Dermis microvascular lymphatic vessel endothelial cell (primary cell): Measurements from ENCODE around the gene ABCC1. TPM values are rescaled to one million over a fixed set of nuclear protein-coding genes. Genes with fewer than 3 reads are reported as not detected.

ENCODE experiments used
- DNase-seq, 2 donors: peaks; one replicate each; pipeline versions ENCODE4 v3.0.0 to v3.0.0-alpha.2; 2010; ENCODE audit warnings: low read depth in 2 of 2
- total RNA-seq: library from RNA; depleted of rRNA; stranded (reverse); fragments of >200 nt; gene quantifications from 2 replicates; pipeline ENCODE4 v1.2.1, GENCODE V29; 2014

ABCC1 gene
- total RNA-seq, 1 donor from 2014 or later, result 16.6 TPM

DNA sequence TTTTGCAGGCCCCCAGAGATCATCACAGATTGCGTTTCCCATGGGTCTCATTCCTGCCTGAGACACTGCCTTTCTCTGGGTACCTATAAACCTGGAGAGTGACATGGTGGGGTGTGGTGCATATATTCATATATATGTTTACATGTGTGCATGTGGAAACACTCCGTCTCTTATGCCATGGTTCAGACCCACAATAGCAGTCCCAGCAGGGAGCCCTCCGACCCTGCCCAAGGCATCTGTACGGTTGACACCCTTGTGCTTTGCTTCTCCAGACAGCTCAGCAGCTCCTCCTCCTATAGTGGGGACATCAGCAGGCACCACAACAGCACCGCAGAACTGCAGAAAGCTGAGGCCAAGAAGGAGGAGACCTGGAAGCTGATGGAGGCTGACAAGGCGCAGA lies 157.1 kb downstream of the ABCC1 start:
- no peak for DNase-seq

- DNase-seq, result no peak
Observed at GRCh38 chr16:16107839-16108238, 158.4 kb downstream of the ABCC1 start.

DNA sequence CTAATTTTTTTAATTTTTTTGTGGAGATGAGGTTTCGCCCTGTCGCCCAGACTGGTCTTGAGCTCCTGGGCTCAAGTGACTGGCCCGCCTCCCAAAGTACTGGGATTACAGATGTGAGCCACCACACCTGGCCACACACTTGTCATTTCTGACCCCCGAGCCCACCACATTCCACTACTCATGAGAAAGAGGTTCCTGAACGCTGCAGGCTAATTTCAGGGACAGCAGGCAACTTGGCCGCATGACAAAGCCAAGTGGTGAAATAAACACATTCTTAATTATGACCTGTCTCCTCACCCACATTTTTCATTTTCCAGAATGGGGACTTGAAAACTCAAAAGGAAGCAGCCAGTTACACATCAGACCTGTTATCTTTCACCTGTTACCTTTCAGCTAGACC lies 159.3 kb downstream of the ABCC1 start:
- no peak for DNase-seq

DNA sequence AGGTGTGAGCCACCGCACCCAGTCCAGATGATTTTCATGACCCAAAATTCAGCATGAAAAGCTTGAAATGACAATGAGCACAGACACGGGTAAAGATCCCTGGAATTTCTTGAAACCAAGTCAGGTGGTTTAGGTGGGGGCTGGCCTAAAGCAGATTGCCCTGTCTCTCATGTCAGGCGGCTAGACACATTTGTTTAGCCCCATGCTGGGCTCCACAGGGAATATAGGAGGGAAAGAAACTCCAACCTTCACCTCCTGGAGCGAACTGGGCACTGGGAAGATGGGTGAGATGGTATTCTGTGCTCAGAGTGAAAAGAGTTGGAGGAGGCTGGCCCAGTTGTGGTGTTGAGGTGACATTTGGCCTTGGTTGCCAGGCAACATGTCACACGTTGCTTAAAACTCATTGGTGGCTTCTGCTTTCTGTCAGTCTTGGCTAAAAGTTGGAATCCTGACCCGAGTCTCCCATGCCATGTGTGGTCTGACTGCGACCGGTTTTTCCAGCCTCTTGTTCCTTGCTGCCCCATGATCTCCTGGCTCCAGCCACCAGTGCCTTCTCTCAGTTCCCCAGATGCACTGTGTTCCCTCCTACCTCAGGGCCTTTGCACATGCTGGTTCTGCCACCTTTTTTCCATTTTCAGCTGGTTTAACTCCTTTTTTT lies 160.2 kb downstream of the ABCC1 start:
- DNase-seq, result no peak

DNA sequence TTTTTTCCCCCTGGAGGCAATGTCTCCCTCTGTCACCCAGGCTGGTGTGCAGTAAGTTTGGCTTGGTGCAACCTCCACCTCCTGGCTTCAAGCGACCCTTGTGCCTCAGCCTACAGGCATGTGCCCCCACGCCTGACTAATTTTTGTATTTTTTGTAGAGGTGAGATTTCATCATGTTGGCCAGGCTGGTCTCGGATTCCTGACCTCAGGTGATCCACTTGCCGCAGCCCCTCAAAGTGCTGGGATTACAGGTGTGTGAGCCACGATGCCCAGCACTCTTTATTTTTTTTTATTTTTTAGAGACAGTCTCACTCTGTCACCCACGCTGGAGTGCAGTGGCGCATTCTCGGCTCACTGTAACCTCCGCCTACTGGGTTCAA lies 160.7 kb downstream of the ABCC1 start:
- no peak for DNase-seq

DNA sequence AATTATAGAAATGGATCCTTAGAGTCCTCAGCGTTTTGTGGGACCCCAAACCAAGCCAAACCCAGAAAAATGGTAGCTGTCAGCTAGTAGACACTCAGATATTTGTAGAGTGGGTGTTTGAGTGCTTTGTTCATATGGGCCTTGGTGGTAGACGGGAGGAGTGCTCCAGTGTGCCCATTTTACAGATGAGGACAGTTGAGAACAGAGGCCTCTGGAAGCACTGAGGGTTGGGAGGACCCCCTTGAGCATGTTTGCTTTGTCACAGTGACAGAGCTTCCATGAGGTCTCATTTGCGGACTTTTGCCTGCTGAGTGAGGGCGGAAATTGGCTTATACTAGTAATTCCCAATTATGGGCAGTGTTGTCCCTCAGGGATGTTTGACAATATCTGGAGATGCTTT lies 162.2 kb downstream of the ABCC1 start:
- no peak for DNase-seq

GRCh38 chr16:16112450-16113053 lies 163.1 kb downstream of the ABCC1 start:
- no peak for DNase-seq

- no peak for DNase-seq
Observed at GRCh38 chr16:16113076-16113475, 163.7 kb downstream of the ABCC1 start.

GRCh38 chr16:16116841-16117240 lies 167.4 kb downstream of the ABCC1 start:
- DNase-seq, result no peak

DNA sequence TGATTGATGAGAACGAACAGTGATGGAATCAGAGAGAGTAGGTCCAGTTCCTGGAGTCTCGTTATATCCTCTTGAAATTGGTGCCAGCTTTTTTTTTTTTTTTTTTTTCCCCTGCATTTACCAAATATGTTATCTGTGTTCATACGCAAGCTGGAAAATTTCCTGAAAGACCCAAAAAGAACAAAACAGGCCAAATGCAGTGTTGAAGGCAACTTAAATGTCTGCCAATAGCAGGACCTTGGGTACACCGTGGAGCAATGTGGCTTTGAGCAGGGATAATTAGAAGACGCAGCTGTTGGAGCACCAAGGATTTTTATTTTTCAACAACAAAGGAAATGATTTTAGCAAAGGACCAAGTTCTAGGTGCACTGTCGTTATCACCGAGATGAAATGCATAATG lies 168.9 kb downstream of the ABCC1 start:
- no peak for DNase-seq

DNA sequence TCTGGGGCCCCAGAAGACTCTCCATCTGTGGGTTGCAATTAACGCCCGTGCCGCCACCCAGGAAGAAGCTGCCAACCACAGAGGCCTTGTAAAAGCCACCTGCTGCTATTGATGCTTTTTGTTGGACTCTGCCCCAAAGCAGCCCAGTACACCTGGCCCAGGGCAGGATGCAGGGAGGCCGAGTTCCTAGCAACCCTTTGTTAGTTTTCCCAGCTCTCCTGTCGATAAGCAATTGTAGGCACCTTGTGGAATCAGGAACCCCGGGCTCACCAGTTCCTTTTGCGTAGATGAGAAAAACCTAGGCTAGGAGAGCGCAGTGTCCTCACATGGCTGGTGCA lies 170.6 kb downstream of the ABCC1 start:
- peak in 1 of 2 donors; percentile 64 for DNase-seq

- DNase-seq, result peak; percentile 82 to 96
Observed at GRCh38 chr16:16120382-16121184, 171.2 kb downstream of the ABCC1 start.

DNA sequence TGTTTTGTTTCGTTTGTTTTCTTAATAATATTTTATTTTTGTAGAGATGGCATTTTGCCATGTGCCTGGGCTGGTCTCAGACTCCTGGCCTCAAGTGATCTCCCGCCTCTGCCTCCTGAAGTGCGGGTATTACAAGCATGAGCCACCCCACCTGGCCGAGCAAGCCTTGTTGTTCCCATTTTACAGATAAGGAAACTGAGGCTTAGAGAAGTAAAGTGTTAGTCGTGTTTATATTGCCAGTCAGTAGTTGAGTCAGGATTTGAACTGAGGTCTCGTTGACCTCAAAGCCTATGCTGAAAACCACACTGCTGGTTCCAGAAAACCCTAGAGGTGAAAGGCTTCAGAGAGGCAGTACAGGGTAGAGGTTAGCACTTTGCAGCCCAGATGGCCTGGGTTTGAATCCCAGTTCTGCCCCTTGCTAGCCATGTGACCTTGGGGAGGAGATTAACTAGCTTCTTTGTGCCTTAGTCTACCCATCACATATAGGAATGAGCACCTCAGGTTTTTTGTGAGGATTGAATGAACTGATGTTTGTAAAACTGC lies 171.8 kb downstream of the ABCC1 start:
- DNase-seq, result no peak

DNA sequence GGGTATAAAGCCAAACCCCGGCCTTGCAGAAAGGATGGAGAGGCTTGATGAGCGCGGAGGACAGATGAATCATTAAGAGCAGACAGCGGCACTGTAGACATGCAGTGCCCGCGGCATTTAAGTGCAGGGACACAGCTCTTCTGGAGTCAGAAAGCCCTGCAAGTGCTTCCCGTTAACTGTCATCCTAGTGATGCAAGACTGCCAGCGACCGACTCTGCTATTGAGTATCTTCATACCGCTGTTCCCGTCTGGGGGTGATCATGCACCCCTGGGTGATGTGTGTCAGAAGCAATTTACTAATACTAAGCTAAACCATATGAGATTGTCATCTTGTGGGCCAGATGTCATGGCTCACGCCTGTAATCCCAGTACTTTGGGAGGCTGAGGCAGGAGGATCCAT lies 172.8 kb downstream of the ABCC1 start:
- no peak for DNase-seq

DNA sequence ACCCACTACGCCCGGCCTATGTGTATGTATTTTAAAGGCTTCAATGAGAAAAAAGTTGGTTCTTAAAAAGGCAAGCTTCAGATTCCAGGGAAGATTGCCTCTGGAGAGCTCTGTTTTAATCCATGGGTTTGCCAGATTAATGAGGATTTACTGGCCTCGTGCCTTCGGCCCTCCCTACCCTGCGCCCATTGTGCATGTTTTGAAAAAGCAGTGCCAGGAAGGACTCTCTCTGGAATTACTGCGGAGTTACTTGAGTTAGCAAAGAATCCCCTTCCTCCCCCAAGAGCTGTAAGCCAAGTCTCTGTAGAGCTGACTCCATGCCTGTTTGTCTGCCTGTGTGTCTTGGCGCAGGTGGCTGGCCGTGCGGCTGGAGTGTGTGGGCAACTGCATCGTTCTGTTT lies 175.0 kb downstream of the ABCC1 start:
- no peak for DNase-seq

DNA sequence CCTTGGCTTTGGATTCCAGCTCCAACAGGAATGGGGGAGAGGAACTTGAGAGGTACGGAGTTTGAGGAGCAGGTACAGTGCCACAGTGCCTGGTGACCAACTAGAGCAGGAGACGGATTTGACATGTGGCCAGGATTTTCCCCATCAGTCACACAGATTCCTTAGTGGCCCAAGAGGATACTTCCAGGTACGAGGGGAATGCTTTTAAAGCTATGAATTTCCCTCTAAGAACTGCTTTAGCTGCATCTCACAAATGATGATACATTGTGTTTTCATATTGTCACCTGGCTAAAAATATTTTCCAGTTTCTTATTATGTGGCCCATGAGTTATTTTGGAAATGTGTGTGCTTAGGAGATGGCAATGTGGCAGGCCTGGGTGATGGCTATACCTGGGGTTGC lies 175.6 kb downstream of the ABCC1 start:
- no peak for DNase-seq

- no peak for DNase-seq
Observed at GRCh38 chr16:16126896-16127295, 177.5 kb downstream of the ABCC1 start.

DNA sequence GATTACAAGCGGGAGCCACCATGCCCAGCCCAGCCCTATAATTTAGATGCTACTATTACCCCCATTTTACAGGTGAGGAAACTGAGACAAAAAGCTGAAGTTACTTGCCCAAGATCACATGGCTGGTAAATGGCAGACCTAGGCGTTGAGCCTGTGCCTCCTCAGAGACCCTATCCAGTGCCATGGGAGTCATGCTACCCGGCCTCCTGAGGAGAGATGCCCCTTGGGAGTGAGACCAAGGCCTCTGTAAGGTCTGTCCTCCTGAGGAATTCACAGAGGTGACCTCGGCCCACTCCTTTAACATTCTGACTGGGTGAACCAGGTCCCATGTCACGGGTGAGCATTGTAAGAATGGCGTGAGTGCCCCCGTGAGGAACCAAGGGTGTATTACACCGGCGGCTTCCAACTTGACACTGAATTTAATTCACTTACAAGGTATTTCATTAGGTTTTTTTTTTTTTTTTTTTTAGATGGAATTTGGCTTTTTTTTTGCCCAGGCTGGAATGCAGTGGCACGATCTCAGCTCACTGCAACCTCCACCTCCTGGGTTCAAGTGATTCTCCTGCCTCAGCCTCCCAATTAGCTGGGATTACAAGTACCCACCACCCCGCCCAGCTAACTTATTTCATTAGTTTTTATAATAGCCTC lies 178.2 kb downstream of the ABCC1 start:
- peak; percentile 43 to 76 for DNase-seq

- no peak for DNase-seq
Observed at GRCh38 chr16:16131204-16131603, 181.8 kb downstream of the ABCC1 start.

DNA sequence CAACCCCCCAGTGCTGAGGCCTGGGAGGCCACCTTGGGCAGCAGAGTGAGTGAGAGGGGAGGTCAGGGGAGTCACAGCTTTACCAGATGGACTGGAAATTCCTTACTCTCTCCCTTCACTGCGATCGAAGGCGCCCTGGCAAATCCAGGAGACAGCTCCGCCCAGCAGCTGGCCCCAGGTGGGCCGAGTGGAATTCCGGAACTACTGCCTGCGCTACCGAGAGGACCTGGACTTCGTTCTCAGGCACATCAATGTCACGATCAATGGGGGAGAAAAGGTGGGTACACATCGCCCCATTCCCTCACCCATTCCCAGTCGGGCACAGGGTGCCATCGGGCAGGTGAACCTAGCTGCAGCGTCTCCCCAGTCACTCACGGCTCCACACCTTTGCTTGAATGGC lies 182.2 kb downstream of the ABCC1 start:
- no peak for DNase-seq

GRCh38 chr16:16133943-16134604 lies 184.7 kb downstream of the ABCC1 start:
- no peak for DNase-seq

DNA sequence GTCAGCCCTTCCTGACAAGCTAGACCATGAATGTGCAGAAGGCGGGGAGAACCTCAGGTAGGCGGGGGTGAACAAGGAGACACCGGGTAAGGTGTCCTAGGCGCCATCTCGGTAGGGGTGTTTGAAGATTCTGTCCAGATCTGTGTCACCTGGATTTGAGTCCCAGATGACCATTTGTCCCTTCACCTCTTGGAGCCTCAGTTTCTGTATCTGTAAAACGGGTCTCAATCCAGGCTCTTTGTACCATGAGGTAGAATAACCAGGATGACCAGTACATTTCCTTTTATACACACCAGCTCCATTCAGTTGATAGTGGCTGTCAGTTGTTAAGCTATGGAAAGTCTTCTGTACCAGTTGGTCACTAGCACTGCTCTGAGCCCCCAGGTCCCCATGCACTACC lies 187.2 kb downstream of the ABCC1 start:
- no peak for DNase-seq
